Regular cardiac myocyte (primary cell): Measurements from ENCODE around the gene ZNF644. TPM values are rescaled to one million over a fixed set of nuclear protein-coding genes. Genes with fewer than 3 reads are reported as not detected.

ENCODE experiments used
- total RNA-seq: library from RNA; depleted of rRNA; stranded (reverse); fragments of >200 nt; gene quantifications from 2 replicates; pipeline ENCODE4 v1.2.3, GENCODE V29; 2014

Gene ZNF644
- 45.7 and 47.7 TPM in 2 replicates for total RNA-seq

DNA sequence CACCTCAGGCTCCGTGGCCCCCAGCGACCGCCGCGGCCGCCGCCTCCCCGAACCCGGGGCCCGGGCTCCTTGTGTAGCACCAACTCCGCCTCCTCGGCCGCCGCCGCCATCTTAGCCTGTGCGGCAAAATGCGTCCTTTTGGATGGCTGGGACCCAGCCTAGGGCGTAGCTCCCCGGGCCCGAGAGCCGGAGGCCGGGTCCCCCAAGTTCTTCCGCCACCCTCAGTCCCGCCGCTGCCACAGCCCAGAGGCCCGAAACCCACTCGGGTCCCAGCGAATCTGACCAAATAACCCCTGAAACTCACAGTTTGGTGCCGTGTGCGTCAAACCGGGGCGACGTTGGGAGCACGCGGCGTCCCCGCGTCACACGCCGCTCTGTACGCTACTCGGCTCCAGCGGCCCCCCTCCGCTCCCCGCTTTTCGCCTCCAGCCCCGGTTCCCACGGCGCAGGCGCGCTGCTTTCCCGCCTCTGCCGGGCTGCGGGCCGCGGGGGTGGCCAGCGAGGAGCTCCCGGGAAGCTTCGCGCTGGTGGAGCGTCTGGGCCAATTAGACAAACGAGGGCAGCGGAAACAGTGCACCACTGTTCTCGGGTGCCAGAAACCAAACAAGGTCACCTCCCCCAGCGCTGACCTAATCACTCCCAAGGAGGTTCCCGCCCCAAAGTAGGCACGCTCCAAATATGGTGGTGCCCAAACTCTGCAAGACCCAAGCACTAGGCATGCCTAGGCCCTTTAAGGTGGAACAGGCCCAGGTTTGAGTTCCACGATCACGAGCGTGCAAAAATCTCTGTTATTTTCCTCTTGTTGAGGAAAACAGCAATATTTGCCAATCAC is at the start of gene ZNF644:
ZNF644 (minus strand) TSS at position 350 of the 832 bp plus-strand sequence. CDS start 39,682 bp downstream, outside the sequence.

